Activated naive CD8-positive, alpha-beta T cell treated with anti-CD3 and anti-CD28 coated beads, Interleukin-2, amount 10 ng/mL, durations not matched to agents 7 days and 5 days (primary cell): ENCODE results near the gene SPOP. TPM values are rescaled to one million over a fixed set of nuclear protein-coding genes. Genes with fewer than 3 reads are reported as not detected.

Experiments
- ATAC-seq: fragments of 150-1000 bp; cut with Tn5 transposase; one replicate; pipeline ENCODE4 v1.10.0; 2021; ENCODE audit warnings: low read depth, moderate library complexity
- POLR2A ChIA-PET: fragments of 350-600 bp; sonication (Branson Sonifier 250); formaldehyde crosslinking; loops from one replicate; lab custom pipeline; 2021; ENCODE audit warnings: antibody characterized with exemption; lab: Charles Lee
- DNase-seq: peaks from one replicate; pipeline ENCODE4 v3.0.0; 2021
- H3K27ac Mint-ChIP-seq: one replicate; pipeline ENCODE4 v1.8.0; 2022; ENCODE audit warnings: mild to moderate bottlenecking, mixed read lengths
- H3K27me3 Mint-ChIP-seq: one replicate; pipeline ENCODE4 v1.8.0; 2022; ENCODE audit warnings: mild to moderate bottlenecking, moderate library complexity, mixed read lengths
- H3K36me3 Mint-ChIP-seq: one replicate; pipeline ENCODE4 v1.8.0; 2021; ENCODE audit warnings: mild to moderate bottlenecking, mixed read lengths
- H3K4me1 Mint-ChIP-seq: one replicate; pipeline ENCODE4 v1.8.0; 2021; ENCODE audit warnings: mixed read lengths
- H3K4me3 Mint-ChIP-seq: one replicate; pipeline ENCODE4 v1.8.0; 2022; ENCODE audit warnings: mild to moderate bottlenecking, moderate library complexity, mixed read lengths
- H3K9me3 Mint-ChIP-seq: one replicate; pipeline ENCODE4 v1.8.0; 2021; ENCODE audit warnings: mixed read lengths
- total RNA-seq, 2 experiments: library from RNA; stranded (reverse); gene quantifications; one replicate each; pipeline ENCODE4 v1.2.3, GENCODE V29; 2021

SPOP gene
- total RNA-seq, 2 experiments from 2014 or later = 49.6 to 60.6 TPM

DNA sequence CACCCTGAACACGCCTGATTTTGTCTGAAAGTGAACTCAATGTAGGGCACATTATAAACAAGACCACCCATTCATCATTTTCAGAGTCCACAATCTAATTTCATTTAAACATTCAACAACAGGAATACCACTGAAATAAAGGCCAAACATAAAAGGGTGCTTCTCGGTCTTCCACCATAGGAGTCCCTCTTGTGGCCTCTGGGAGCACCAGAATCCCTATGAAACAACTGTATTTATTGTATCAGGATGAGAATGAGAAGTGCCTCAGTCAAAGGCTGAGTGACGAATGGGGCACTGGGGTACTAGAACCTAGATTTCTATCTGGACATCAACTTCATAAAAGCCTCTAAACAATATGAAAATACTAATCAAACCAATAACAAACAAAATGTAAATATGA, 61.8 kb downstream of the SPOP start:
- Mint-ChIP-seq H3K27ac (no peak overlapping the region), H3K4me3 (no peak overlapping the region)
- POLR2A ChIA-PET = no interaction called here

DNA sequence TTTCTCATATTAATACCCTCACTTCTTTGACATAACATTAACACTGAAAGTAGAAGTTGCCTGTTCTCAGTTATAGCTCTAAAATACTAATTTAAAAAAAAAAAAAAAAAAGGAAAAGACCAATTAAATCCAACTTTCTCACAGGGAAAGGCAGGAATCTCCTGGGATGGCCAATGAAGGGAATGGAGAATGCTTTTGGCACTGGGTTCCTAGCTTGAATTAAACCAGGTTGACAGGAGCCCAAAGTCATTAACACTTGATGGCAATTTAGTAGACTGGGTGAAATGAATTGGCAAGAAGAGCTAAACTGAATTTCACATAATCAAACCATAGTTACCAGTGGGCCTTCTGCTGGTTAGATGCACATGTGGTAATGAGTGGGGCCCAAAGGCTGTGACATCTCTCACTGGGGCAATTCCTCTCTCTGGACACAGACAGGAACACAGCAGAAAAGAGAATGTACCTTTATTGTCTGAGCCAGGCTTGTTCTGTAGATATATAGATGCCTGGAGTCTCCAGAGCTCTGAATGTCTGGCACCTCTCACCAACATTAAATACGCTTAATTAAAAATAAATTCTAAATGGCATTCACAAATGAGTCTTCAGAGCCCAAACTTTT, 64.6 kb downstream of the SPOP start:
- DNase-seq (no peak), ATAC-seq (no peak)
- POLR2A ChIA-PET = no interaction called here
- Mint-ChIP-seq H3K36me3 (peaks cover 25% of the 10 kb centered on the region), H3K4me3 (no peak overlapping the region), H3K27me3 (no peaks in the 10 kb centered on the region), H3K4me1 (peaks cover 7% of the 10 kb centered on the region), H3K9me3 (no peaks in the 10 kb centered on the region), H3K27ac (no peak overlapping the region)

More for the DNA sequence above, 61.8 kb downstream of the SPOP start:
- H3K9me3 Mint-ChIP-seq = no peaks in the 10 kb centered on the region
- H3K4me1 Mint-ChIP-seq = peaks cover 17% of the 10 kb centered on the region
- DNase-seq (no peak), ATAC-seq (no peak)
- H3K36me3 Mint-ChIP-seq = peaks cover 26% of the 10 kb centered on the region
- H3K27me3 Mint-ChIP-seq = no peaks in the 10 kb centered on the region

GRCh38 chr17:49612726-49613125, 65.2 kb downstream of the SPOP start:
- Mint-ChIP-seq H3K4me3 (no peak overlapping the region), H3K27me3 (no peaks in the 10 kb centered on the region), H3K9me3 (no peaks in the 10 kb centered on the region), H3K4me1 (peaks cover 6% of the 10 kb centered on the region), H3K27ac (no peak overlapping the region), H3K36me3 (peaks cover 23% of the 10 kb centered on the region)
- POLR2A ChIA-PET = no interaction called here
- ATAC-seq (no peak), DNase-seq (no peak)

DNA sequence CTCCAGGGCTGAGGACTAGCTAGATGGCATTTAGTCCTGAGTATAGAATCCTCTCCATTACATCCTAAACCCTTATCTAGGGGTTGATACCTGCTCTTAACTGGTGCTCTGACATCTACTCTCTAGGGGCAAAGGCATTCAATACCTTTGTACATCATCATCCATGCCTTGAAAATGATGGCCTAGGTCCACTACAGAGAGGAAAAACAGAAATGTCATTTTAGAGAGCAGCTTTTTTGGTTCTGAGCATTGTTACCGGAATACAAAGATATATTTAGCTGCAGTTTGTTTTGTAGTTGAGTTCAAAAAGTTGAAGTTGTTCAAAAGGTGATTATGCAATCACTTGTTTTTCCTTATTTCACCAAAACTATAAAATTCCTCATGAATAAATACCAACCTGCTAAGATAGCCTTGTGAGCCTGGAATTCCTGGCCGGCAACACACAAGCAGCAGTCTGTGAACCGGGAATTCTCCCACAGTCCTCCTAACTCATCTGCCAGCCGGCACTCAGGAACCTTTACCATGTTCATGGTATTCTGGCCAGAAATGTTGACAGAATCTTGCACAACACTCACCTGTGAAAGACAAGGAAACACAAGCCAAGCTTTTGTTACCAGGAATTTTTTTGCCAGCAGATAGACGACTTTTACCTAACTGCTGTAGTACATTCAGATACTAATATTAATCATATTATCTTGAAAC, 66.9 kb downstream of the SPOP start:
- ATAC-seq = no peak
- Mint-ChIP-seq H3K4me3 (no peak overlapping the region), H3K4me1 (peaks cover 3% of the 10 kb centered on the region), H3K27me3 (no peaks in the 10 kb centered on the region), H3K9me3 (no peaks in the 10 kb centered on the region), H3K36me3 (peaks cover 28% of the 10 kb centered on the region), H3K27ac (no peak overlapping the region)
- DNase-seq = no peak
- POLR2A ChIA-PET = interaction anchor here (0.6 kb wide), 1 partner anchor 1510 kb away, joined by 3 read pairs; the partner anchor contains the start of gene CBX1

GRCh38 chr17:49604314-49604869, 73.5 kb downstream of the SPOP start:
- H3K36me3 Mint-ChIP-seq = peaks cover 23% of the 10 kb centered on the region
- no peaks in the 10 kb centered on the region for H3K9me3 Mint-ChIP-seq
- H3K4me3 Mint-ChIP-seq = no peak overlapping the region
- POLR2A ChIA-PET = no interaction called here
- no peak overlapping the region for H3K27ac Mint-ChIP-seq
- no peak for ATAC-seq
- peaks cover 3% of the 10 kb centered on the region for H3K4me1 Mint-ChIP-seq
- no peaks in the 10 kb centered on the region for H3K27me3 Mint-ChIP-seq
- no peak for DNase-seq

DNA sequence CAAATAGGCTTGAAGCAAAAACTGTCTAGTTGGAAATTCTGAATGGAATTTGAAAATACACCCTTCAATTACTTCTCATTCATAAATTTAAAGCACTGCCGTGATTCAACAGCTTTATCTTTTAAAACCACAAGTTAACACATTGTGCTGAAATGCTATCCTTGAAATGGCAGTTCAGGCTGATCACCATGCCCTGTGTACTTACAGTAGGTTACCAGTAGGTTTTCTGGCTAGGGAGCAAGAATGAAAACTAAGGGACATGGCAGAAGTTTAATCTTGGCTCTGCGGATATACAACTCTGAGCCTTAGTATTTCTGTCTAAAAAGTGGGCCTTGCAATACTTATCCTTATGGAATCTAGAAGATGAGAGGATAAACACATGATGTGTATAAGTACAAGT, 74.2 kb downstream of the SPOP start:
- no peak for DNase-seq
- POLR2A ChIA-PET = no interaction called here
- Mint-ChIP-seq H3K4me3 (no peak overlapping the region), H3K27ac (no peak overlapping the region), H3K27me3 (no peaks in the 10 kb centered on the region), H3K36me3 (peaks cover 20% of the 10 kb centered on the region), H3K9me3 (no peaks in the 10 kb centered on the region), H3K4me1 (peaks cover 3% of the 10 kb centered on the region)
- ATAC-seq = no peak

GRCh38 chr17:49603238-49603637, 74.7 kb downstream of the SPOP start:
- H3K27ac Mint-ChIP-seq = no peak overlapping the region
- ATAC-seq = no peak
- DNase-seq = no peak
- no peak overlapping the region for H3K4me3 Mint-ChIP-seq
- H3K4me1 Mint-ChIP-seq = peaks cover 3% of the 10 kb centered on the region
- POLR2A ChIA-PET = interaction anchor here (0.6 kb wide), 1 partner anchor 74 kb away, joined by 4 read pairs; no protein-coding TSS in a partner anchor
- no peaks in the 10 kb centered on the region for H3K9me3 Mint-ChIP-seq
- no peaks in the 10 kb centered on the region for H3K27me3 Mint-ChIP-seq
- peaks cover 20% of the 10 kb centered on the region for H3K36me3 Mint-ChIP-seq

GRCh38 chr17:49602783-49603182, 75.1 kb downstream of the SPOP start:
- Mint-ChIP-seq H3K4me1 (peaks cover 3% of the 10 kb centered on the region), H3K27ac (peak overlapping the region; percentile 23), H3K9me3 (no peaks in the 10 kb centered on the region), H3K4me3 (no peak overlapping the region), H3K27me3 (no peaks in the 10 kb centered on the region), H3K36me3 (peaks cover 20% of the 10 kb centered on the region)
- no peak for ATAC-seq
- no peak for DNase-seq
- POLR2A ChIA-PET = interaction anchor here (0.6 kb wide), 1 partner anchor 75 kb away, joined by 4 read pairs; no protein-coding TSS in a partner anchor

GRCh38 chr17:49600949-49601348, 76.9 kb downstream of the SPOP start:
- no peaks in the 10 kb centered on the region for H3K27me3 Mint-ChIP-seq
- H3K4me3 Mint-ChIP-seq = no peak overlapping the region
- ATAC-seq (no peak), DNase-seq (no peak)
- H3K36me3 Mint-ChIP-seq = peaks cover 24% of the 10 kb centered on the region
- POLR2A ChIA-PET = no interaction called here
- H3K4me1 Mint-ChIP-seq = peaks cover 3% of the 10 kb centered on the region
- H3K9me3 Mint-ChIP-seq = no peaks in the 10 kb centered on the region
- H3K27ac Mint-ChIP-seq = no peak overlapping the region

DNA sequence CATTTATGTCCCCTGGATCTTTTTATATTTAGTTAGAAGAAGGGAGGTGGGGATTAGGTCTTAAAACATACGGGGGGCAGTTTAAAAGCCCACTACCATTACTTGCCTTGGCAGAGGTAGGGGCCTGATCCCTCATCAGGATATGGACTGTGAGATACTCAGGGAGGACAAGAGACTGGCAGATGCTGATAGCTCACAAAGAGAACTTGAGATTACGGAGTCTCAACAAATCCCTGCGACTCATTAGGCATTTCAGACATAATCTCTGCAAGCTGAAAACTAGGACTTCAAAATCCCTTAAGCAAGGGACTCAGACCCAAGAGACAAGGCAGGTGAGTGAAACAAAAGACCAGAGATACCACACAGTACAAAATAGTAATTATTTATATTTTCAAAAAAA, 79.0 kb downstream of the SPOP start:
- H3K4me3 Mint-ChIP-seq = no peak overlapping the region
- no peaks in the 10 kb centered on the region for H3K27me3 Mint-ChIP-seq
- H3K9me3 Mint-ChIP-seq = no peaks in the 10 kb centered on the region
- H3K27ac Mint-ChIP-seq = no peak overlapping the region
- ATAC-seq (no peak), DNase-seq (no peak)
- H3K36me3 Mint-ChIP-seq = peaks cover 18% of the 10 kb centered on the region
- POLR2A ChIA-PET = no interaction called here
- peaks cover 3% of the 10 kb centered on the region for H3K4me1 Mint-ChIP-seq

GRCh38 chr17:49597928-49598655, 79.8 kb downstream of the SPOP start:
- H3K4me1 Mint-ChIP-seq = peaks cover 3% of the 10 kb centered on the region
- POLR2A ChIA-PET = no interaction called here
- H3K27ac Mint-ChIP-seq = no peak overlapping the region
- H3K36me3 Mint-ChIP-seq = peaks cover 18% of the 10 kb centered on the region
- ATAC-seq (no peak), DNase-seq (no peak)
- H3K9me3 Mint-ChIP-seq = no peaks in the 10 kb centered on the region
- no peaks in the 10 kb centered on the region for H3K27me3 Mint-ChIP-seq
- no peak overlapping the region for H3K4me3 Mint-ChIP-seq

DNA sequence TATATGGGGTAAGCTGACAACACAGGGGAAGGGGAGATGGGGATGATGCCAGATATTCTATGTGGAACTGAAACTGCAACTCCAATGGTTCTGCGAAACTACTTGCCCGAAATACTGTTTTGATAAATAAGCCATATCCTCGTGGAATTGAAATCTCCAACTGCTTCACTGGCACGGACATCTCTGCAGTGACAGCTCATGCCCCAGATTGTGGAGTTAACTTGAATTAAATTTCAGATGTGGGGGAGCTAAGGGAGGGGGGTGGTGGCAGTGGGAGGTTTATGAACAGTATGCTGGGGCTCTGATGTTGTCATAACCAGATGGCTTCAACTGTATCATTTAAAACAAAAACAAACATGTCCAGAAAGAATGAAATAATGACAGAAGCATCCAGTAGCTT, 80.5 kb downstream of the SPOP start:
- Mint-ChIP-seq H3K27ac (no peak overlapping the region), H3K36me3 (peaks cover 13% of the 10 kb centered on the region), H3K4me1 (no peaks in the 10 kb centered on the region), H3K9me3 (no peaks in the 10 kb centered on the region), H3K27me3 (no peaks in the 10 kb centered on the region), H3K4me3 (no peak overlapping the region)
- ATAC-seq = no peak
- POLR2A ChIA-PET = no interaction called here
- DNase-seq = no peak

DNA sequence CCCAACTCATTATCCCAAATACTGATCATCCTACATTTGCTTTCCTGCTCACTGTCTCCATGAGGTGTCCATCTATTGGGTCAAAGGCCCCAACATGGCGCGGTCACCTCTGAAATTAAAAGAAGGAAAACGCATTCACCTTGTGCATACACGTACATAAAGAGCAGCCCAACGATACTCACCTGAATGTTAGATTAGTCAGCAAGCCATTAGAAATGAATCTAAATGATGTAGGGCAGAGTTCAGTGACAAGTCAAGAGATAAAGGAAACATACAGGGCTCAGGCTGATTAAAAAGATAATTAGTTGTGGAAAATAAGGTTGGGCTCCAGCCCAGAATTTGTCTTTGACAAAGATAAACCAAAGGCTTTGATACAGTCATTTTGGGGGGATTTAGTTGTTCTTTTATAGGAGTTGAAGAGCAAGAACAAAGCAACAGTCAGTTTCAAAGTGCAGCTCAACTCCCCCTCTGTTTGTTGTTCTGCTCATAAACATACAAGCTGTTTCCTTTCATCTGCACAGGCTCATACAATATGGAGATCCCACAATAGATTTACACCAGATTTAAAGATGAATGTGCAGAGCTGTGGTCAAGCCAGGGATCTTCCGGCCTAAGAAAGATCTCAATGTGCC, 81.2 kb downstream of the SPOP start:
- no peak overlapping the region for H3K27ac Mint-ChIP-seq
- no peak for ATAC-seq
- peaks cover 12% of the 10 kb centered on the region for H3K36me3 Mint-ChIP-seq

More for the DNA sequence above, 81.2 kb downstream of the SPOP start:
- POLR2A ChIA-PET = no interaction called here
- no peaks in the 10 kb centered on the region for H3K4me1 Mint-ChIP-seq
- no peaks in the 10 kb centered on the region for H3K9me3 Mint-ChIP-seq
- H3K27me3 Mint-ChIP-seq = no peaks in the 10 kb centered on the region
- DNase-seq = no peak
- no peak overlapping the region for H3K4me3 Mint-ChIP-seq
